Adrenal gland (tissue), 5 donors: ENCODE measurements around the gene EFNA5.

Experiments
- CTCF ChIP-seq, 6 experiments: fragments of 450-650 bp in 4 of 6; fragments of 200-600 bp in 2 of 6; sonication (generic) in 1 of 6; IDR thresholded peaks; 1 replicate in 5 of 6; 2 replicates in 1 of 6; pipeline versions ENCODE4 v1.5.1 to v1.8.0; 2016 to 2021; ENCODE audit warnings: antibody characterized with exemption in 6 of 6, mild to moderate bottlenecking in 2 of 6, moderate library complexity in 1 of 6
- POLR2A ChIP-seq, 2 donors: fragments of 450-650 bp; IDR thresholded peaks; one replicate each; pipeline ENCODE4 v1.6.1; 2017; ENCODE audit warnings: antibody characterized with exemption in 2 of 2, mild to moderate bottlenecking in 2 of 2, moderate library complexity in 1 of 2
- donor health status: DM: no; HTN: no; CAD: no.

- TF ChIP-seq CTCF (IDR thresholded peaks at IDR 0.05) (no peak), POLR2A (IDR thresholded peaks at IDR 0.05) (no peak)
These were observed 207.0 kb downstream of the EFNA5 start for GRCh38 chr5:107463731-107464130.
